HepG2 (cell line): ENCODE results near the gene OST4. TPM values are rescaled to one million over a fixed set of nuclear protein-coding genes. Genes with fewer than 3 reads are reported as not detected.
A peak's percentile ranks its signal among the peaks of the same experiment; 100 is the strongest.

ENCODE experiments used
- CEBPG ChIP-seq: IDR thresholded peaks from 2 replicates; pipeline ENCODE4 v1.6.1; 2016
- FOSL1 ChIP-seq: sonication (generic); formaldehyde crosslinking; IDR thresholded peaks from 2 replicates; pipeline ENCODE4 v1.9.0; 2021; ENCODE audit warnings: missing genetic modification reagents, borderline replicate concordance
- GTF3A ChIP-seq: sonication (generic); formaldehyde crosslinking; conservative IDR thresholded peaks from 2 replicates; pipeline ENCODE4 v1.4.0; 2020; ENCODE audit warnings: mild to moderate bottlenecking, missing genetic modification reagents
- KLF12 ChIP-seq: sonication (generic); formaldehyde crosslinking; IDR thresholded peaks from 2 replicates; pipeline ENCODE4 v1.4.0; 2020; ENCODE audit warnings: missing genetic modification reagents, borderline replicate concordance
- NCOA1 ChIP-seq: sonication (generic); formaldehyde crosslinking; IDR thresholded peaks from 2 replicates; pipeline ENCODE4 v1.9.0; 2021; ENCODE audit warnings: missing genetic modification reagents
- PATZ1 ChIP-seq: sonication (generic); formaldehyde crosslinking; IDR thresholded peaks from 2 replicates; pipeline ENCODE4 v1.4.0; 2020; ENCODE audit warnings: missing genetic modification reagents
- PAXIP1 ChIP-seq: sonication (generic); formaldehyde crosslinking; conservative IDR thresholded peaks from 2 replicates; pipeline ENCODE4 v1.4.0; 2020; ENCODE audit warnings: mild to moderate bottlenecking, missing genetic modification reagents, moderate library complexity
- THAP7 ChIP-seq: sonication (generic); formaldehyde crosslinking; IDR thresholded peaks from 2 replicates; pipeline ENCODE4 v1.8.1; 2023; ENCODE audit warnings: mild to moderate bottlenecking, missing genetic modification reagents
- ZBTB4 ChIP-seq: sonication (generic); formaldehyde crosslinking; IDR thresholded peaks from 2 replicates; pipeline ENCODE4 v1.4.0; 2020; ENCODE audit warnings: missing genetic modification reagents, mild to moderate bottlenecking, borderline replicate concordance
- ZBTB7B ChIP-seq: sonication (generic); formaldehyde crosslinking; IDR thresholded peaks from 2 replicates; pipeline ENCODE4 v1.4.0; 2020; ENCODE audit warnings: missing genetic modification reagents
- ZMYM3 ChIP-seq: sonication (generic); formaldehyde crosslinking; IDR thresholded peaks from 2 replicates; pipeline ENCODE4 v1.5.1; 2020; ENCODE audit warnings: mild to moderate bottlenecking, missing genetic modification reagents
- ZNF205 ChIP-seq: IDR thresholded peaks from 2 replicates; pipeline ENCODE4 v1.6.1; 2018; ENCODE audit warnings: missing biosample characterization, missing genetic modification reagents
- ZNF225 ChIP-seq: sonication (generic); formaldehyde crosslinking; IDR thresholded peaks from 2 replicates; pipeline ENCODE4 v1.4.0; 2020; ENCODE audit warnings: mild to moderate bottlenecking, missing genetic modification reagents
- polyA plus RNA-seq, 8 experiments: library from polyadenylated mRNA; depleted of rRNA in 3 of 8; stranded (reverse) in 7 of 8; unstranded in 1 of 8; fragments of >200 nt; fragmentation: Illumina TruSeq in 4 of 8; extraction: Trizol in 4 of 8; gene quantifications; 2 replicates each; pipeline versions ENCODE4 v1.2.1 to v1.2.3, GENCODE V29; 2011 to 2016; ENCODE audit warnings: low read depth in 4 of 8, missing spikeins in 1 of 8, mixed read lengths in 1 of 8; ENCODE audit not compliant: insufficient read depth in 1 of 8
- total RNA-seq, 5 experiments: library from RNA; depleted of rRNA; stranded (reverse); fragments of >200 nt; fragmentation: Illumina TruSeq; extraction: Trizol; gene quantifications; 2 replicates each; pipeline ENCODE4 v1.2.3, GENCODE V29; 2016; ENCODE audit warnings: low read depth in 1 of 5
- TF ChIP-seq, protein P1 (sequence below): IDR thresholded peaks from 2 replicates; pipeline ENCODE4 v1.6.1; 2016; ENCODE audit warnings: missing compliant biosample characterization, missing genetic modification reagents, borderline replicate concordance
- TF ChIP-seq, protein P2 (sequence below): sonication (generic); formaldehyde crosslinking; IDR thresholded peaks from 2 replicates; pipeline ENCODE4 v1.4.0; 2020; ENCODE audit warnings: missing genetic modification reagents, low read depth, mild to moderate bottlenecking, borderline replicate concordance

Gene OST4
- total and polyA plus RNA-seq, 2 of the 13 experiments (the other 11 are each of a cell fraction or from before 2014, with no cell fraction given) = 498 to 584 TPM

GRCh38 chr2:27085673-27086089 lies 14.2 kb upstream of the OST4 start (continued):
- no peak for TF ChIP-seq THAP7
- no peak for TF ChIP-seq KLF12
- TF ChIP-seq GTF3A (CRISPR knock-in tag) = 0 out of 2 replicates have a peak, but pooled peaks have one; percentile 1
- TF ChIP-seq NCOA1 (CRISPR knock-in tag) = peak; percentile 60; the same call in 1 of the 2 replicates
- TF ChIP-seq, protein P1, sequence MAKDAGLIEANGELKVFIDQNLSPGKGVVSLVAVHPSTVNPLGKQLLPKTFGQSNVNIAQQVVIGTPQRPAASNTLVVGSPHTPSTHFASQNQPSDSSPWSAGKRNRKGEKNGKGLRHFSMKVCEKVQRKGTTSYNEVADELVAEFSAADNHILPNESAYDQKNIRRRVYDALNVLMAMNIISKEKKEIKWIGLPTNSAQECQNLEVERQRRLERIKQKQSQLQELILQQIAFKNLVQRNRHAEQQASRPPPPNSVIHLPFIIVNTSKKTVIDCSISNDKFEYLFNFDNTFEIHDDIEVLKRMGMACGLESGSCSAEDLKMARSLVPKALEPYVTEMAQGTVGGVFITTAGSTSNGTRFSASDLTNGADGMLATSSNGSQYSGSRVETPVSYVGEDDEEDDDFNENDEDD = peak; percentile 21; the same call in 1 of the 2 replicates
- TF ChIP-seq CEBPG = no peak
- TF ChIP-seq ZBTB4 = 0 out of 2 replicates have a peak, but pooled peaks have one; percentile 20
- TF ChIP-seq PATZ1 (CRISPR knock-in tag) = 0 out of 2 replicates have a peak, but pooled peaks have one; percentile 60
- no peak for TF ChIP-seq ZNF225 (CRISPR knock-in tag)
- peak; percentile 60; the same call in 1 of the 2 replicates for TF ChIP-seq ZBTB7B (CRISPR knock-in tag)
- no peak for TF ChIP-seq PAXIP1 (CRISPR knock-in tag)
- TF ChIP-seq ZNF205 = no peak
- TF ChIP-seq, protein P2, sequence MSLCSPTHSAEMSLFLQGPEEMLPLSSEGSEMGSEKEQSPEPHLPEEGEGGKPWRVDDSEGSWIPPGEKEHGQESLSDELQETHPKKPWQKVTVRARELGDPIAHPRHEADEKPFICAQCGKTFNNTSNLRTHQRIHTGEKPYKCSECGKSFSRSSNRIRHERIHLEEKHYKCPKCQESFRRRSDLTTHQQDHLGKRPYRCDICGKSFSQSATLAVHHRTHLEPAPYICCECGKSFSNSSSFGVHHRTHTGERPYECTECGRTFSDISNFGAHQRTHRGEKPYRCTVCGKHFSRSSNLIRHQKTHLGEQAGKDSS (CRISPR knock-in tag) = peak; percentile 25; the same call in 1 of the 2 replicates
- TF ChIP-seq FOSL1 = no peak
- peak; percentile 34; the same call in 1 of the 2 replicates for TF ChIP-seq ZMYM3 (CRISPR knock-in tag)
